GM18909 (cell line): ENCODE results near the gene KCNRG.

ENCODE experiments used
- ATAC-seq: cut with Tn5 transposase; IDR thresholded peaks from one replicate; pipeline ENCODE4 v1.9.1; 2021; ENCODE audit warnings: mild to moderate bottlenecking; ENCODE audit not compliant: unreplicated experiment, poor library complexity

KCNRG gene

GRCh38 chr13:50070186-50070585, 54.9 kb downstream of the KCNRG start:
- no peak for ATAC-seq
